K562 treated with DMSO at 1 percent for 48 hours (cell line): Measurements from ENCODE around the gene HRH2. TPM values are rescaled to one million over a fixed set of nuclear protein-coding genes. Genes with fewer than 3 reads are reported as not detected.

Experiments
- total RNA-seq: library from RNA; unstranded; fragments of 300-600 nt; gene quantifications from 2 replicates; pipeline ENCODE4 v1.2.3, GENCODE V29; 2022; ENCODE audit warnings: low replicate concordance; ENCODE audit errors: extremely low read depth

The HRH2 gene, protein sequence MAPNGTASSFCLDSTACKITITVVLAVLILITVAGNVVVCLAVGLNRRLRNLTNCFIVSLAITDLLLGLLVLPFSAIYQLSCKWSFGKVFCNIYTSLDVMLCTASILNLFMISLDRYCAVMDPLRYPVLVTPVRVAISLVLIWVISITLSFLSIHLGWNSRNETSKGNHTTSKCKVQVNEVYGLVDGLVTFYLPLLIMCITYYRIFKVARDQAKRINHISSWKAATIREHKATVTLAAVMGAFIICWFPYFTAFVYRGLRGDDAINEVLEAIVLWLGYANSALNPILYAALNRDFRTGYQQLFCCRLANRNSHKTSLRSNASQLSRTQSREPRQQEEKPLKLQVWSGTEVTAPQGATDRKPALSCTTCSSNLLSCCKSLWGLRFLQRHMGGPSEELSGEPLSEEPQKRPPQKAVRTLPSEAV
- total RNA-seq = not detected in 2 replicates

GRCh38 chr5:175657593-175658271 lies at the start of gene HRH2:
TSS of gene HRH2 (plus strand) at chr5:175658071. CDS start at chr5:175683234, 25,163 bp downstream.

Other genes with a start within 250 kb of the HRH2 start
- gene DRD1, start 213.9 kb upstream of the HRH2 start, total RNA-seq = not detected in 2 replicates
- gene SFXN1, start 179.5 kb upstream of the HRH2 start, total RNA-seq = not detected in 2 replicates
- not detected in 2 replicates for gene CPLX2, start 213.5 kb downstream of the HRH2 start, total RNA-seq